MM.1S (cell line): Measurements from ENCODE around the gene KBTBD7.

ENCODE experiments used
- EZH2 ChIP-seq: fragments of 300-600 bp; sonication (generic); optimal IDR thresholded peaks from 2 replicates; pipeline ENCODE3; 2017; ENCODE audit warnings: low read depth, mild to moderate bottlenecking, antibody characterized with exemption, low read length, mixed read lengths
- EZH2phosphoT487 ChIP-seq: fragments of 300-600 bp; sonication (generic); IDR thresholded peaks from 2 replicates; pipeline ENCODE4 v1.6.1; 2018; ENCODE audit warnings: antibody characterized with exemption, low read length
- TF ChIP-seq, protein P1 (sequence below): fragments of 300-600 bp; sonication (generic); IDR thresholded peaks from 2 replicates; pipeline ENCODE4 v1.5.1; 2016; ENCODE audit warnings: antibody characterized with exemption, low read length, mixed read lengths

DNA sequence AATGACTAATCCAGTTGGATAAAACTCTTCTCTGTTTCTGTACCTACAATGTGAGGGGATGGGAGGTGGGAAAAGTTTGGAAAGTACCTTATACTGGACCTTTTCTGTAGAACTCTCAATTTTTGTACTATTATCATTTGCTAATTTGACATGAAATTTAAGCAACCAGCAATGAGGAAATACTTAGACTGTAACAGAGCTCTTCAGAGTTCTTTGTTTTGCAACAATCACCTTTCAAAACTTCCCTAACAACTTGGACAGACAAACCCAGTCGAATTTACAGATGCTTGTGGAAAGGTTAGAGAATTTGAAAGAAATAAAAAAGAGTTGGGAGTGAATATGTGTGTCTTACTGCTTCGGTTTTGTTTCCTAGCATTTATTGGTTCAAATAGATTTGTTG lies 16.8 kb downstream of the KBTBD7 start:
- TF ChIP-seq, protein P1, sequence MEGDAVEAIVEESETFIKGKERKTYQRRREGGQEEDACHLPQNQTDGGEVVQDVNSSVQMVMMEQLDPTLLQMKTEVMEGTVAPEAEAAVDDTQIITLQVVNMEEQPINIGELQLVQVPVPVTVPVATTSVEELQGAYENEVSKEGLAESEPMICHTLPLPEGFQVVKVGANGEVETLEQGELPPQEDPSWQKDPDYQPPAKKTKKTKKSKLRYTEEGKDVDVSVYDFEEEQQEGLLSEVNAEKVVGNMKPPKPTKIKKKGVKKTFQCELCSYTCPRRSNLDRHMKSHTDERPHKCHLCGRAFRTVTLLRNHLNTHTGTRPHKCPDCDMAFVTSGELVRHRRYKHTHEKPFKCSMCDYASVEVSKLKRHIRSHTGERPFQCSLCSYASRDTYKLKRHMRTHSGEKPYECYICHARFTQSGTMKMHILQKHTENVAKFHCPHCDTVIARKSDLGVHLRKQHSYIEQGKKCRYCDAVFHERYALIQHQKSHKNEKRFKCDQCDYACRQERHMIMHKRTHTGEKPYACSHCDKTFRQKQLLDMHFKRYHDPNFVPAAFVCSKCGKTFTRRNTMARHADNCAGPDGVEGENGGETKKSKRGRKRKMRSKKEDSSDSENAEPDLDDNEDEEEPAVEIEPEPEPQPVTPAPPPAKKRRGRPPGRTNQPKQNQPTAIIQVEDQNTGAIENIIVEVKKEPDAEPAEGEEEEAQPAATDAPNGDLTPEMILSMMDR = no peak
- TF ChIP-seq EZH2phosphoT487 (no peak), EZH2 (no peak)
